Fibroblast of lung (primary cell): ENCODE measurements around the gene METTL8. TPM values are rescaled to one million over a fixed set of nuclear protein-coding genes. Genes with fewer than 3 reads are reported as not detected.

Experiments used
- DNase-seq, 2 donors: peaks; one replicate each; pipeline versions ENCODE4 v3.0.0 to v3.0.0-alpha.2; 2010; ENCODE audit warnings: low read depth in 2 of 2
- H2AFZ ChIP-seq: 2 replicates; pipeline ENCODE4 v1.5.1; 2012; ENCODE audit warnings: low read length, control low read depth, inconsistent platforms
- H3K27ac ChIP-seq: 2 replicates; pipeline ENCODE4 v1.5.1; 2011; ENCODE audit warnings: low read length, control low read depth; ENCODE audit not compliant: insufficient read depth
- H3K27me3 ChIP-seq: 2 replicates; pipeline ENCODE4 v1.5.1; 2011; ENCODE audit warnings: mild to moderate bottlenecking, low read length; ENCODE audit not compliant: control insufficient read depth, insufficient read depth
- H3K36me3 ChIP-seq: 2 replicates; pipeline ENCODE4 v1.5.1; 2011; ENCODE audit warnings: low read length; ENCODE audit not compliant: control insufficient read depth, insufficient read depth
- H3K4me1 ChIP-seq: 2 replicates; pipeline ENCODE4 v1.5.1; 2011; ENCODE audit warnings: low read length; ENCODE audit not compliant: control insufficient read depth, insufficient read depth; ENCODE audit errors: extremely low read depth
- H3K4me2 ChIP-seq: 2 replicates; pipeline ENCODE4 v1.5.1; 2011; ENCODE audit warnings: low read length, control low read depth; ENCODE audit not compliant: insufficient read depth; ENCODE audit errors: extremely low read depth
- H3K4me3 ChIP-seq, 4 experiments: fragments of 200-600 bp in 1 of 4; sonication (generic) in 1 of 4; replicated peaks in 1 of 4; 2 replicates each; pipeline ENCODE4 v1.5.1; 2011 to 2016; ENCODE audit warnings: low read length in 4 of 4, low read depth in 3 of 4, mild to moderate bottlenecking in 3 of 4, control low read depth in 2 of 4, inconsistent platforms in 1 of 4, mixed read lengths in 1 of 4; ENCODE audit not compliant: insufficient read depth in 1 of 4; ENCODE audit errors: control extremely low read depth in 1 of 4
- H3K79me2 ChIP-seq: 2 replicates; pipeline ENCODE4 v1.5.1; 2012; ENCODE audit warnings: mild to moderate bottlenecking, low read length, inconsistent platforms; ENCODE audit not compliant: control insufficient read depth, insufficient read depth
- H3K9ac ChIP-seq: 2 replicates; pipeline ENCODE4 v1.5.1; 2011; ENCODE audit warnings: mild to moderate bottlenecking, low read length, control low read depth; ENCODE audit not compliant: insufficient read depth
- H3K9me3 ChIP-seq: 2 replicates; pipeline ENCODE4 v1.5.1; 2012; ENCODE audit warnings: low read depth, low read length; ENCODE audit not compliant: control insufficient read depth, insufficient read depth
- H4K20me1 ChIP-seq: 2 replicates; pipeline ENCODE4 v1.5.1; 2011; ENCODE audit warnings: low read length; ENCODE audit not compliant: control insufficient read depth, insufficient read depth; ENCODE audit errors: extremely low read depth
- EZH2 ChIP-seq: IDR thresholded peaks from 2 replicates; pipeline ENCODE4 v1.5.1; 2012; ENCODE audit warnings: low read length, control low read depth, mild to moderate bottlenecking; ENCODE audit errors: missing control alignments
- polyA plus RNA-seq, 2 donors: library from polyadenylated mRNA; depleted of rRNA in 1 of 2; stranded (reverse) in 1 of 2; unstranded in 1 of 2; fragments of >200 nt; gene quantifications; 2 replicates each; pipeline ENCODE4 v1.2.1, GENCODE V29; 2011 to 2012; ENCODE audit warnings: missing spikeins in 1 of 2
- total RNA-seq: library from RNA; depleted of rRNA; stranded (reverse); fragments of >200 nt; gene quantifications from 2 replicates; pipeline ENCODE4 v1.2.1, GENCODE V29; 2014
- TF ChIP-seq, protein P1 (sequence below), 2 donors: IDR thresholded peaks in 1 of 2; conservative IDR thresholded peaks in 1 of 2; 1 replicate in 1 of 2; 2 replicates in 1 of 2; pipeline ENCODE4 v1.5.1; 2011 to 2012; ENCODE audit warnings: low read length in 2 of 2, control low read depth in 1 of 2, inconsistent platforms in 1 of 2, low read depth in 1 of 2, mild to moderate bottlenecking in 1 of 2

Gene METTL8
- total and polyA plus RNA-seq, 2 donors (not counting 1 experiment from before 2014, with no cell fraction given): 16.7 to 22.4 TPM

DNA sequence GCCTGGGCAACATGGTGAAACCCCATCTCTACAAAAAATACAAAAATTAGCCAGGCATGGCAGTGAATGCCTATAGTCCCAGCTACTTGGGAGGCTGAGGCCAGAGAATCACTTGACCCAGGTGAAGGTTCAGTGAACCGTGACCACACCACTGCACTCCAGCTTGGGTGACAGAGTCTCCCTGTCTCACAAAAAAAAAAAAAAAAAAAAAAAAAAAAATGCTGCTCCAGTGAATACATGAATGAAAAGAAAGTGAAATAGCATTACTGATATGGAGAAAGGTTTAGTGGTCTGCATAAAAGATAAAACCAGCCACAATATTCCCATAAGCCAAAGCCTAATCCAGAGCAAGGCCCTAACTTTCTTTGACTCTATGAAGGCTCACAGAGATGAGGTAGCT, 44.5 kb downstream of the METTL8 start:
- Histone ChIP-seq H2AFZ (no peak overlapping the region), H4K20me1 (no peaks in the 10 kb centered on the region), H3K9me3 (no peaks in the 10 kb centered on the region), H3K9ac (no peak overlapping the region), H3K36me3 (no peaks in the 10 kb centered on the region), H3K4me3 (no peak overlapping the region), H3K4me2 (no peak overlapping the region), H3K79me2 (no peaks in the 10 kb centered on the region), H3K27ac (no peak overlapping the region), H3K4me1 (peaks cover 3% of the 10 kb centered on the region), H3K27me3 (no peaks in the 10 kb centered on the region)
- TF ChIP-seq, protein P1, sequence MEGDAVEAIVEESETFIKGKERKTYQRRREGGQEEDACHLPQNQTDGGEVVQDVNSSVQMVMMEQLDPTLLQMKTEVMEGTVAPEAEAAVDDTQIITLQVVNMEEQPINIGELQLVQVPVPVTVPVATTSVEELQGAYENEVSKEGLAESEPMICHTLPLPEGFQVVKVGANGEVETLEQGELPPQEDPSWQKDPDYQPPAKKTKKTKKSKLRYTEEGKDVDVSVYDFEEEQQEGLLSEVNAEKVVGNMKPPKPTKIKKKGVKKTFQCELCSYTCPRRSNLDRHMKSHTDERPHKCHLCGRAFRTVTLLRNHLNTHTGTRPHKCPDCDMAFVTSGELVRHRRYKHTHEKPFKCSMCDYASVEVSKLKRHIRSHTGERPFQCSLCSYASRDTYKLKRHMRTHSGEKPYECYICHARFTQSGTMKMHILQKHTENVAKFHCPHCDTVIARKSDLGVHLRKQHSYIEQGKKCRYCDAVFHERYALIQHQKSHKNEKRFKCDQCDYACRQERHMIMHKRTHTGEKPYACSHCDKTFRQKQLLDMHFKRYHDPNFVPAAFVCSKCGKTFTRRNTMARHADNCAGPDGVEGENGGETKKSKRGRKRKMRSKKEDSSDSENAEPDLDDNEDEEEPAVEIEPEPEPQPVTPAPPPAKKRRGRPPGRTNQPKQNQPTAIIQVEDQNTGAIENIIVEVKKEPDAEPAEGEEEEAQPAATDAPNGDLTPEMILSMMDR (conservative IDR thresholded peaks at IDR 0.05 in 1 of 2, IDR thresholded peaks at IDR 0.05 in 1 of 2; ENCODE audit: low read depth in 1 of 2, low read length in 2 of 2): no peak
- TF ChIP-seq EZH2: no peak
- no peak for DNase-seq

DNA sequence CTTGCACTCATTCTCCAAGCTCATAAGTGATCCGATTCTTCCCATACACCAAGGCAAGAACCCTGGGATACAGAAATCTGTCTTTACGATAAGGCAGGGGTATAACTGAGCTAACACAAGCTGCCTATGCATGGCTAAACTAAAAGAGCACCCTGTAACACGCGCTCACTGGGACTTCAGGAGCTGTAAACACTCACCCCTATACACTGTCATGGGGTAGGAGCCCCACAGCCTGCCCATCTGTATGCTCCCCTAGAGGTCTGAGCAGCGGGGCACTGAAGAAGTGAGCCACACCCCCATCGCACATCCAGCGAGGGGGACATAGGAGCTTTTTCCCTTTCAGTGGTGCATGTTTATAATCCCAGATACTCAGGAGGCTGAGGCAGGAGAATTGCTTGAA, 46.7 kb downstream of the METTL8 start:
- TF ChIP-seq, protein P1 (conservative IDR thresholded peaks at IDR 0.05 in 1 of 2, IDR thresholded peaks at IDR 0.05 in 1 of 2; ENCODE audit: low read depth in 1 of 2, low read length in 2 of 2): no peak
- TF ChIP-seq EZH2: no peak
- H3K9me3 ChIP-seq: no peaks in the 10 kb centered on the region
- no peaks in the 10 kb centered on the region for H3K27me3 ChIP-seq
- no peaks in the 10 kb centered on the region for H3K79me2 ChIP-seq
- no peak overlapping the region for H3K4me3 ChIP-seq
- no peak overlapping the region for H3K27ac ChIP-seq
- no peaks in the 10 kb centered on the region for H3K36me3 ChIP-seq
- no peak for DNase-seq
- H3K4me1 ChIP-seq: peaks cover 3% of the 10 kb centered on the region
- no peak overlapping the region for H2AFZ ChIP-seq
- no peaks in the 10 kb centered on the region for H4K20me1 ChIP-seq
- H3K4me2 ChIP-seq: no peak overlapping the region
- no peak overlapping the region for H3K9ac ChIP-seq

DNA sequence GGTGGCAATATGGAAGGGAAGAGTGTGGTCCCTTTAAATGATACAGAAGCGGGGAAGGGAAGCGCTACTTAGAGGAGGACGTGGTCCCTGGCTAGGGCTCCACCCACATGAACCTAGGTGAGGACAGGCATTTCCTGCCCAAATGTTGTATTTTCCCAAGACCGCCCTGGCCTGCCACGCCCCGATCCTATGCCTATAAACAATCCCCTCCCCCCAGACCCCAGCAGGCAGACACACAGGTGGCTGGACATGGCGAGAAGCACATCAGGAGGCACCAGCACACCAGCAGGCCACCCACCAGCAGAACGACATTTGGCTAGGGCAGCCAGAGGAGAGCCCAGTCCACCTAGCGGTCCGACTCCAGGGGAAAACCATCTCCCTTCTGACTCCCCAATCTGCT, 47.2 kb downstream of the METTL8 start:
- H3K4me1 ChIP-seq: peaks cover 3% of the 10 kb centered on the region
- no peak overlapping the region for H3K4me3 ChIP-seq
- no peak overlapping the region for H3K27ac ChIP-seq
- TF ChIP-seq, protein P1 (conservative IDR thresholded peaks at IDR 0.05 in 1 of 2, IDR thresholded peaks at IDR 0.05 in 1 of 2; ENCODE audit: low read depth in 1 of 2, low read length in 2 of 2): no peak
- no peak for TF ChIP-seq EZH2
- no peak for DNase-seq
- H2AFZ ChIP-seq: no peak overlapping the region
- H3K9me3 ChIP-seq: no peaks in the 10 kb centered on the region
- no peaks in the 10 kb centered on the region for H3K27me3 ChIP-seq
- no peak overlapping the region for H3K4me2 ChIP-seq
- H3K9ac ChIP-seq: no peak overlapping the region
- H3K79me2 ChIP-seq: no peaks in the 10 kb centered on the region
- no peaks in the 10 kb centered on the region for H3K36me3 ChIP-seq
- no peaks in the 10 kb centered on the region for H4K20me1 ChIP-seq
